Suprapubic skin (tissue), 4 donors: ENCODE results near the gene THSD7B.

Experiments used
- CTCF ChIP-seq, 2 donors: fragments of 200-600 bp in 1 of 2; fragments of 450-650 bp in 1 of 2; sonication (generic) in 1 of 2; IDR thresholded peaks; one replicate each; pipeline ENCODE4 v1.5.1; 2016 to 2019; ENCODE audit warnings: antibody characterized with exemption in 2 of 2, mild to moderate bottlenecking in 1 of 2, moderate library complexity in 1 of 2
- EP300 ChIP-seq: sonication (generic); formaldehyde crosslinking; IDR thresholded peaks from one replicate; pipeline ENCODE4 v1.6.1; 2017; ENCODE audit warnings: antibody characterized with exemption
- POLR2A ChIP-seq, 2 donors: fragments of 450-650 bp; IDR thresholded peaks; one replicate each; pipeline ENCODE4 v1.6.1; 2017; ENCODE audit warnings: antibody characterized with exemption in 2 of 2, mild to moderate bottlenecking in 2 of 2, moderate library complexity in 2 of 2
- POLR2AphosphoS5 ChIP-seq, 3 donors: sonication (generic); formaldehyde crosslinking; IDR thresholded peaks; one replicate each; pipeline ENCODE4 v1.6.1; 2017; ENCODE audit warnings: antibody characterized with exemption in 3 of 3

GRCh38 chr2:137644731-137645130 is 879.4 kb downstream of the THSD7B start:
- TF ChIP-seq CTCF (IDR thresholded peaks at IDR 0.05), result no peak
- TF ChIP-seq POLR2A (IDR thresholded peaks at IDR 0.05), result no peak
- TF ChIP-seq POLR2AphosphoS5 (IDR thresholded peaks at IDR 0.05), result no peak
- no peak for TF ChIP-seq EP300
